Measurements from ENCODE around the gene POU2F3. TPM values are rescaled to one million over a fixed set of nuclear protein-coding genes. Genes with fewer than 3 reads are reported as not detected.

POU2F3 gene
- total RNA-seq, 1 experiment from 2014 or later, result not detected

GRCh38 chr11:120223793-120224192, 16.1 kb upstream of the POU2F3 start:
- H3K27ac ChIP-seq (ENCODE audit: low read length), result no peak overlapping the region
- no peaks in the 10 kb centered on the region for H3K9me3 ChIP-seq (ENCODE audit: control insufficient read depth, insufficient read depth, low read depth, low read length)
- BruUV-seq (replicated peaks), result no TSS peak
- TF ChIP-seq SIN3A (IDR thresholded peaks at IDR 0.05; ENCODE audit: borderline replicate concordance, insufficient read depth, low read depth, low read length) (no peak), TCF7L2 (IDR thresholded peaks at IDR 0.05; ENCODE audit: low read depth, low read length) (no peak), CTCF (IDR thresholded peaks at IDR 0.05) (no peak), POLR2AphosphoS5 (IDR thresholded peaks at IDR 0.05; ENCODE audit: low read depth, low read length) (no peak)
- TF ChIP-seq, protein P1, sequence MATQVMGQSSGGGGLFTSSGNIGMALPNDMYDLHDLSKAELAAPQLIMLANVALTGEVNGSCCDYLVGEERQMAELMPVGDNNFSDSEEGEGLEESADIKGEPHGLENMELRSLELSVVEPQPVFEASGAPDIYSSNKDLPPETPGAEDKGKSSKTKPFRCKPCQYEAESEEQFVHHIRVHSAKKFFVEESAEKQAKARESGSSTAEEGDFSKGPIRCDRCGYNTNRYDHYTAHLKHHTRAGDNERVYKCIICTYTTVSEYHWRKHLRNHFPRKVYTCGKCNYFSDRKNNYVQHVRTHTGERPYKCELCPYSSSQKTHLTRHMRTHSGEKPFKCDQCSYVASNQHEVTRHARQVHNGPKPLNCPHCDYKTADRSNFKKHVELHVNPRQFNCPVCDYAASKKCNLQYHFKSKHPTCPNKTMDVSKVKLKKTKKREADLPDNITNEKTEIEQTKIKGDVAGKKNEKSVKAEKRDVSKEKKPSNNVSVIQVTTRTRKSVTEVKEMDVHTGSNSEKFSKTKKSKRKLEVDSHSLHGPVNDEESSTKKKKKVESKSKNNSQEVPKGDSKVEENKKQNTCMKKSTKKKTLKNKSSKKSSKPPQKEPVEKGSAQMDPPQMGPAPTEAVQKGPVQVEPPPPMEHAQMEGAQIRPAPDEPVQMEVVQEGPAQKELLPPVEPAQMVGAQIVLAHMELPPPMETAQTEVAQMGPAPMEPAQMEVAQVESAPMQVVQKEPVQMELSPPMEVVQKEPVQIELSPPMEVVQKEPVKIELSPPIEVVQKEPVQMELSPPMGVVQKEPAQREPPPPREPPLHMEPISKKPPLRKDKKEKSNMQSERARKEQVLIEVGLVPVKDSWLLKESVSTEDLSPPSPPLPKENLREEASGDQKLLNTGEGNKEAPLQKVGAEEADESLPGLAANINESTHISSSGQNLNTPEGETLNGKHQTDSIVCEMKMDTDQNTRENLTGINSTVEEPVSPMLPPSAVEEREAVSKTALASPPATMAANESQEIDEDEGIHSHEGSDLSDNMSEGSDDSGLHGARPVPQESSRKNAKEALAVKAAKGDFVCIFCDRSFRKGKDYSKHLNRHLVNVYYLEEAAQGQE (IDR thresholded peaks at IDR 0.05; ENCODE audit: insufficient read depth in 1 of 2, low read depth in 2 of 2, low read length in 1 of 2), result no peak
- no peaks in the 10 kb centered on the region for H3K4me1 ChIP-seq (ENCODE audit: control insufficient read depth, insufficient read depth, low read length)
- H3K36me3 ChIP-seq (ENCODE audit: control insufficient read depth, insufficient read depth, low read length), result no peaks in the 10 kb centered on the region
- in situ Hi-C loops (cut with HindIII; ENCODE audit: low pct_unique_long_range_greater_than_20kb, low sequenced_read_pairs) (no loop called here), intact Hi-C loops (cut with micrococcal nuclease; ENCODE audit: unreplicated experiment) (no loop called here)
- CTCF ChIA-PET, result interaction anchor here (1.0 to 2.2 kb wide), 2 partner anchors 11 to 80 kb away, joined by 4 to 6 read pairs; no protein-coding TSS in a partner anchor
- no peak overlapping the region for H3K4me3 ChIP-seq (ENCODE audit: low read depth in 2 of 2, low read length in 2 of 2)
- ATAC-seq, result no peak
- 0 out of 2 replicates have a peak, but pooled peaks cover 2% of the 10 kb centered on the region for H3K27me3 ChIP-seq (ENCODE audit: control insufficient read depth, insufficient read depth, low read length)
- no peak for DNase-seq (ENCODE audit: low read depth, low spot score)
- POLR2A ChIA-PET, result no interaction called here

DNA sequence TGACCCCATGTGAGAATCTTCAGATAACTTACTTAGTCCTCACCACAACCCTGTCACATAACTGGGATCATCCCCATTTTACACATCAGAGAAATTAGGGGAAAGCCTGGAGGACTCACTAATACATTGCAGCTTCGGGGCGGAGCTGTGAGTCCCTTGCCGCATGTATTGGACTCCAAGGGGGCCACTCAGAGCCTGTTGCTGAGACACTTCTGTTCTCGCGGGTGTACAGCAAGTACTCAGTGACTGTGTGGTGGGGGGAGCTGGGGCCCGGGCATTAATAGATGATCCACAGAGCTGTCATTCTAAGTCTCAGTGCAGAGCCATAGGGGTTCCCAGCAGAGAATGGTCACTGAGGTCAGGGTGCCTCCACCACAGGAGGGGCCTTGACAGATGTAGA, 15.6 kb upstream of the POU2F3 start:
- BruUV-seq (replicated peaks), result no TSS peak
- ChIA-PET CTCF (interaction anchor here (1.0 to 2.2 kb wide), 2 partner anchors 11 to 79 kb away, joined by 4 to 6 read pairs; no protein-coding TSS in a partner anchor), POLR2A (no interaction called here)
- no peak overlapping the region for H3K27ac ChIP-seq (ENCODE audit: low read length)
- no peak for ATAC-seq
- in situ Hi-C loops (cut with HindIII; ENCODE audit: low pct_unique_long_range_greater_than_20kb, low sequenced_read_pairs), result no loop called here
- H3K4me3 ChIP-seq (ENCODE audit: low read depth in 2 of 2, low read length in 2 of 2), result no peak overlapping the region
- TF ChIP-seq SIN3A (IDR thresholded peaks at IDR 0.05; ENCODE audit: borderline replicate concordance, insufficient read depth, low read depth, low read length) (no peak), CTCF (IDR thresholded peaks at IDR 0.05) (no peak), POLR2AphosphoS5 (IDR thresholded peaks at IDR 0.05; ENCODE audit: low read depth, low read length) (no peak), TCF7L2 (IDR thresholded peaks at IDR 0.05; ENCODE audit: low read depth, low read length) (no peak)
- TF ChIP-seq, protein P1 (IDR thresholded peaks at IDR 0.05; ENCODE audit: insufficient read depth in 1 of 2, low read depth in 2 of 2, low read length in 1 of 2), result no peak
- H3K27me3 ChIP-seq (ENCODE audit: control insufficient read depth, insufficient read depth, low read length), result 0 out of 2 replicates have a peak, but pooled peaks cover 2% of the 10 kb centered on the region
- no peaks in the 10 kb centered on the region for H3K36me3 ChIP-seq (ENCODE audit: control insufficient read depth, insufficient read depth, low read length)
- intact Hi-C loops (cut with micrococcal nuclease; ENCODE audit: unreplicated experiment), result no loop called here
- H3K9me3 ChIP-seq (ENCODE audit: control insufficient read depth, insufficient read depth, low read depth, low read length), result no peaks in the 10 kb centered on the region
- no peaks in the 10 kb centered on the region for H3K4me1 ChIP-seq (ENCODE audit: control insufficient read depth, insufficient read depth, low read length)
- no peak for DNase-seq (ENCODE audit: low read depth, low spot score)
